HG02870 (cell line): ENCODE results near the gene CAVIN1.
"Not testable (repeated sequence)": the region's sequence is repeated elsewhere in the genome, so short reads cannot be mapped to it uniquely, and the experiment has no call there.

Source experiments
- ATAC-seq: cut with Tn5 transposase; IDR thresholded peaks from one replicate; pipeline ENCODE4 v1.9.1; 2021; ENCODE audit warnings: mild to moderate bottlenecking, moderate library complexity; ENCODE audit not compliant: unreplicated experiment

CAVIN1 gene

GRCh38 chr17:42431758-42432161, 8.7 kb upstream of the CAVIN1 start:
- ATAC-seq, result no peak

GRCh38 chr17:42429726-42430447, 6.8 kb upstream of the CAVIN1 start:
- no peak for ATAC-seq

- ATAC-seq, result no peak
Observed at GRCh38 chr17:42428141-42428944, 5.3 kb upstream of the CAVIN1 start.

- no peak for ATAC-seq
Observed at GRCh38 chr17:42424991-42425610, 2.0 kb upstream of the CAVIN1 start.

GRCh38 chr17:42423766-42424165, 710 bp upstream of the CAVIN1 start:
- no peak for ATAC-seq

- no peak for ATAC-seq
Observed at GRCh38 chr17:42422412-42422957, 571 bp downstream of the CAVIN1 start.

- ATAC-seq, result no peak
Observed at GRCh38 chr17:42421507-42422338, 1.3 kb downstream of the CAVIN1 start.

- no peak for ATAC-seq
Observed at GRCh38 chr17:42421136-42421506, 1.9 kb downstream of the CAVIN1 start.

- not testable (repeated sequence) for ATAC-seq
Observed at GRCh38 chr17:42417981-42418380, 5.1 kb downstream of the CAVIN1 start.

- no peak for ATAC-seq
Observed at GRCh38 chr17:42414704-42415409, 8.2 kb downstream of the CAVIN1 start.

GRCh38 chr17:42413464-42414040, 9.5 kb downstream of the CAVIN1 start:
- ATAC-seq, result no peak

GRCh38 chr17:42411905-42412679, 11.0 kb downstream of the CAVIN1 start:
- no peak for ATAC-seq

GRCh38 chr17:42411361-42411760, 11.7 kb downstream of the CAVIN1 start:
- ATAC-seq, result no peak

- no peak for ATAC-seq
Observed at GRCh38 chr17:42410319-42410685, 12.8 kb downstream of the CAVIN1 start.

GRCh38 chr17:42409523-42410318, 13.3 kb downstream of the CAVIN1 start:
- ATAC-seq, result no peak

- no peak for ATAC-seq
Observed at GRCh38 chr17:42408061-42408460, 15.0 kb downstream of the CAVIN1 start.

GRCh38 chr17:42407289-42407836, 15.7 kb downstream of the CAVIN1 start:
- no peak for ATAC-seq
